Endothelial cell of umbilical vein (primary cell): ENCODE data around the gene VAC14.
"Not testable (repeated sequence)": the region's sequence is repeated elsewhere in the genome, so short reads cannot be mapped to it uniquely, and the experiment has no call there.

ENCODE experiments used
- JUN ChIP-seq: IDR thresholded peaks from 2 replicates; pipeline ENCODE4 v1.6.1; 2011; ENCODE audit warnings: borderline replicate concordance, low read depth; ENCODE audit not compliant: insufficient read length, insufficient read depth
- MAX ChIP-seq: IDR thresholded peaks from 2 replicates; pipeline ENCODE4 v1.6.1; 2011; ENCODE audit not compliant: insufficient read depth, insufficient read length
- MYC ChIP-seq: IDR thresholded peaks from one replicate; pipeline ENCODE4 v1.6.1; 2011; ENCODE audit warnings: mild to moderate bottlenecking, low read depth, low read length
- POLR2A ChIP-seq: IDR thresholded peaks from 2 replicates; pipeline ENCODE4 v1.6.1; 2012; ENCODE audit warnings: low read depth, mild to moderate bottlenecking, control low read depth, low read length
- POLR2AphosphoS5 ChIP-seq: IDR thresholded peaks from 2 replicates; pipeline ENCODE4 v1.6.1; 2012; ENCODE audit warnings: low read depth, mild to moderate bottlenecking, control low read depth, low read length, moderate library complexity; ENCODE audit not compliant: insufficient read depth
- TF ChIP-seq, protein P1 (sequence below), 2 donors: IDR thresholded peaks; 1 replicate in 1 of 2; 2 replicates in 1 of 2; pipeline ENCODE4 v1.5.1; 2011; ENCODE audit warnings: low read length in 2 of 2, mild to moderate bottlenecking in 2 of 2, moderate library complexity in 2 of 2, control low read depth in 1 of 2, inconsistent platforms in 1 of 2, low read depth in 1 of 2; ENCODE audit not compliant: insufficient read depth in 1 of 2; ENCODE audit errors: extremely low read depth in 1 of 2

DNA sequence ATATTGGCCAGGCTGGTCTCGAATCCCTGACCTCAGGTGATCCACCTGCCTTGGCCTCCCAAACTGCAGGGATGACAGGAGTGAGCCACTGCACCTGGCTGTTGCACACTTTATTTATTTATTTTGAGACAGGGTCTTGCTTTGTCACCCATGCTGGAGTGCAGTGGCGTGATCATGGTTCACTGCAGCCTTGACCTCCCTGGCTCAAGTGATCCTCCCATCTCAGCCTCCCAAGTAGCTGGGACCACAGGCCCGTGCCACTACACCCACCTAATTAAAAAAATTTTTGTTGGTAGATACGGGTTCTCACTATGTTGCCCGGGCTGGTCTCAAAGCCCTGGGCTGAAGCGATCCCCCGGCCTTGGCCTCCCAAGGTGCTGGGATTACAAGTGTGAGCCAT, 157.7 kb downstream of the VAC14 start:
- TF ChIP-seq MYC, POLR2AphosphoS5, MAX, JUN, POLR2A: not testable (repeated sequence)
- TF ChIP-seq, protein P1, sequence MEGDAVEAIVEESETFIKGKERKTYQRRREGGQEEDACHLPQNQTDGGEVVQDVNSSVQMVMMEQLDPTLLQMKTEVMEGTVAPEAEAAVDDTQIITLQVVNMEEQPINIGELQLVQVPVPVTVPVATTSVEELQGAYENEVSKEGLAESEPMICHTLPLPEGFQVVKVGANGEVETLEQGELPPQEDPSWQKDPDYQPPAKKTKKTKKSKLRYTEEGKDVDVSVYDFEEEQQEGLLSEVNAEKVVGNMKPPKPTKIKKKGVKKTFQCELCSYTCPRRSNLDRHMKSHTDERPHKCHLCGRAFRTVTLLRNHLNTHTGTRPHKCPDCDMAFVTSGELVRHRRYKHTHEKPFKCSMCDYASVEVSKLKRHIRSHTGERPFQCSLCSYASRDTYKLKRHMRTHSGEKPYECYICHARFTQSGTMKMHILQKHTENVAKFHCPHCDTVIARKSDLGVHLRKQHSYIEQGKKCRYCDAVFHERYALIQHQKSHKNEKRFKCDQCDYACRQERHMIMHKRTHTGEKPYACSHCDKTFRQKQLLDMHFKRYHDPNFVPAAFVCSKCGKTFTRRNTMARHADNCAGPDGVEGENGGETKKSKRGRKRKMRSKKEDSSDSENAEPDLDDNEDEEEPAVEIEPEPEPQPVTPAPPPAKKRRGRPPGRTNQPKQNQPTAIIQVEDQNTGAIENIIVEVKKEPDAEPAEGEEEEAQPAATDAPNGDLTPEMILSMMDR (IDR thresholded peaks at IDR 0.05; ENCODE audit: extremely low read depth in 1 of 2, insufficient read depth in 1 of 2, low read depth in 1 of 2, low read length in 2 of 2): not testable (repeated sequence)
